Activated CD4-positive, alpha-beta T cell treated with anti-CD3 and anti-CD28 coated beads for 4 hours (primary cell): ENCODE results near the gene CALHM1.
"Not testable (repeated sequence)": the region's sequence is repeated elsewhere in the genome, so short reads cannot be mapped to it uniquely, and the experiment has no call there.

Experiments used
- DNase-seq, 2 donors: peaks; one replicate each; pipeline ENCODE4 v3.0.0-alpha.2; 2020

The CALHM1 gene

GRCh38 chr10:103486635-103487409 lies 28.1 kb upstream of the CALHM1 start:
- not testable (repeated sequence) for DNase-seq

DNA sequence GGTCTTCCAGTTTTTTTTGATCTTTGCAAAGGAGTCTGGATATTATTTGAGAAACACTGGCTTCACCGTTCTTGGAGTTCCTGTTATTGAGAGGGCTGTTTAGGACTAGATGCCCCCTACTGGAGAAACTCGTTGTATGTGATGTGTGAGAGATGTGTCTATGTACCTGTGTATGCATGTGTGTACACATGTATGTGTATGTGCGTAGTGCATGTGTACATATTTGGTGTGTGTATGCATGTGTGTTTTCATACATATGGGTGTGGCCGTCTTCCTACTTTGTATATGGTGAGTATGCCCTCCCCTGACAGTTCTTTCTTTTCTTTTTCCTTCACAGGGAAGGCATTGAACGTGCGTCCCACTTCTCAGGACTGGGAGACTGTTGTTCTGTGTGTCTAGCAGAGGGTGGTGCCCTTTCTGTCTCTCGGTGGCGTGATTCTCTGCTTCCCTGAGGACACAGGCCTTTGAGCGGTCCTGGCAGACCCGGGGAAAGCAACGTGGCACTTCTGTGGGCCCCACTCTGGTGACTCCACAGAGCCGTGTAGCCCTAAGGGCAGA lies 23.4 kb upstream of the CALHM1 start:
- DNase-seq = peak in 1 of 2 donors; percentile 57

GRCh38 chr10:103480521-103480920 lies 21.8 kb upstream of the CALHM1 start:
- no peak for DNase-seq

DNA sequence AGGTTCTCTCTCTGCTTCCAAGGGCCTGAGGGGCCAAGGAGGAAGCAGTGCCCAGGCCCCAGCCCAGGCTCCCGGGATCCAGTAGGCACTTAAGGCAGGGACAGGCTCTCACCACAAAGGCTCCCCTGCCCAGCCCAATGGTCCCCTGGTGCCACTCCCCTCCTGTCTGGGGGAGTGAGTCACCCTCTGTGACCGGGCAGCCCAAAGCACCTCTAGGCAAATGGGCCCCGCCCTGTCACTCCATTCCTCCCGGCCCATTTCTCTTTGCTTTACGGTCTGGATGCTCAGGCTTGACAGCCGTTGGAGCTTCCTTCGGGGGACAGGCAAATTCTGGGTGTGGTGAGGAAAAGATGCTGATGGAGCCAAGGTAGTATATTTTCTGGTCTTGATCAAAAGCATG lies 20.4 kb upstream of the CALHM1 start, which contains the start of gene CALHM3:
CALHM3 (minus strand) TSS at position 106 of the 400 bp plus-strand sequence. CDS start 208 bp downstream, outside the sequence.
- DNase-seq = no peak

DNA sequence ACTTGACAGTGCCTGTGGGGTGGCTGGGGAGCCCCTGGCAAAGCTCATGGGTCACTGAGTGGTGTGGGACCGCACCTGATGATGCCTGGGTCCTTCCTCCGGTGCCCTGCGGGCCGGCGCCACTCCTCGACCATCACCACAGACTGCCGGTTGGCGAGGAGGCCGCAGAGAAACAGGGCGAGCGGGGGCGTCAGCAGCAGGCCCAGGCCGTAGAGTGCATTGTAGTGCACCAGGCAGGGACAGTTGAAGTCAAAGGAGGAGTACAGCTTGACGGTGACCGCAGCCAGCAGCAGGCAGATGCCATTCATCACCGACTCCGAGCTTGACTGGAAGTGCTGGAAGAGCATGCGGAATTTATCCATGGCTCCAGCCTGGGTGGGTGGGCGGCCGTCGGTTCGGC lies 20.0 kb upstream of the CALHM1 start:
- DNase-seq = no peak

DNA sequence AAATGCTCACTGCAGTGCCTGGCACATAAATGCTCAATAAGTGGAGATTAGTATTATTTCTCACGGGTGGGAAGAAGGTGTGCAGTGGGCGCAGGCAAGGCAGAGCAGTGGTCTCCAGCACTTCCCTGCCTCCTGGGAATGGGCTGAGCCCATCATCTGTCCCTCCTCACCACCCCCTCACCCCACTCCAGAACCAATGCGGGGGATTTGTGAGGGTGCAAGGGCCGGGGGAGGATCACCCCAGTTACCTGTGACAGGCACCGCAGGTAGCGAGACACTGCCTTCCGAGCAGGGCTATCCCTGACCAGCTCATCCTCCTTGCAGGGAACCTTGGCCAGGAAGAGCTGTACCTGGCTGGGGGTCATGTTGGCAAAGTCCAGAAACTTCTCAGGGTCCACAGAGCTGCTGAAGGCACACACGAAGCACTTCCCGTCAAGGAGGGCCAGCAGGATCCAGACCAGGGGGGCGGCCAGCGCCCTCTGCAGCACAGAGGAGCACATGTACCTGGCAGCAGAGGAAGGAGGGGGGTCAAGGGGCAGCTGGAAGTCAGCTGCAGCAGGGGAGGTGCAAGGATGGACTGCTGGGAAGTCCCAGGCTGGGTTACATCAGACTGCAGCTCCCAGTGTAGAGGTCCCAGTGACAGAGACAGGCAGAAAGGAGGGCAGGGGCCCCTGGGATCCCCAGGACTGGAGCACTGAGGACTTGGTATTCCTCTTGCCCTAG lies 17.5 kb upstream of the CALHM1 start:
- DNase-seq = no peak

GRCh38 chr10:103475437-103475836 lies 16.7 kb upstream of the CALHM1 start:
- no peak for DNase-seq

- DNase-seq = no peak
These were observed 15.4 kb upstream of the CALHM1 start for GRCh38 chr10:103474077-103474476.

GRCh38 chr10:103473261-103473671 lies 14.6 kb upstream of the CALHM1 start:
- DNase-seq = no peak

DNA sequence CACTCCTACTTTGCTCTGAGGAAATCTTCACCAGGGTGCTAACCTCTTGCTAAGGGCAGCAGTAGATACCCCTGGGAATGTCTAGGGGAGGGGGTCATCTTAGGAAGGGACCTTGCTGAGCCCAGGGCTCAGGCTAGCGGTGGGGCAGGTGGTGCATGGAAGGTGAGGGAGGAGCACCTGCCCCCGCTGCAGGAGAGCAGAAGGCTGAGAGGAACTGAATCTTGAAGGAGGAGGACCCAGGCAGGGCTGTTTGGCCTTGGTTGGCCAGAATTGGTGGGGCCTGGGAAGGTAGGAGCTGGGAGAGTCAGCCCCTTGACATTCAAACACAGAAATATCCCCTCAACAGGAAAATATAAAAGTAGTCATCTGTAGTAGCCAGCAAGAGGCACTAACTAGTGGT lies 13.3 kb upstream of the CALHM1 start:
- no peak for DNase-seq

GRCh38 chr10:103470761-103471653 lies 12.3 kb upstream of the CALHM1 start:
- DNase-seq = peak; percentile 49 to 60

- DNase-seq = no peak
These were observed 10.5 kb upstream of the CALHM1 start for GRCh38 chr10:103469201-103469600.

- DNase-seq = no peak
These were observed 8.7 kb upstream of the CALHM1 start for GRCh38 chr10:103467406-103467805.

GRCh38 chr10:103466734-103467133 lies 8.0 kb upstream of the CALHM1 start:
- no peak for DNase-seq

DNA sequence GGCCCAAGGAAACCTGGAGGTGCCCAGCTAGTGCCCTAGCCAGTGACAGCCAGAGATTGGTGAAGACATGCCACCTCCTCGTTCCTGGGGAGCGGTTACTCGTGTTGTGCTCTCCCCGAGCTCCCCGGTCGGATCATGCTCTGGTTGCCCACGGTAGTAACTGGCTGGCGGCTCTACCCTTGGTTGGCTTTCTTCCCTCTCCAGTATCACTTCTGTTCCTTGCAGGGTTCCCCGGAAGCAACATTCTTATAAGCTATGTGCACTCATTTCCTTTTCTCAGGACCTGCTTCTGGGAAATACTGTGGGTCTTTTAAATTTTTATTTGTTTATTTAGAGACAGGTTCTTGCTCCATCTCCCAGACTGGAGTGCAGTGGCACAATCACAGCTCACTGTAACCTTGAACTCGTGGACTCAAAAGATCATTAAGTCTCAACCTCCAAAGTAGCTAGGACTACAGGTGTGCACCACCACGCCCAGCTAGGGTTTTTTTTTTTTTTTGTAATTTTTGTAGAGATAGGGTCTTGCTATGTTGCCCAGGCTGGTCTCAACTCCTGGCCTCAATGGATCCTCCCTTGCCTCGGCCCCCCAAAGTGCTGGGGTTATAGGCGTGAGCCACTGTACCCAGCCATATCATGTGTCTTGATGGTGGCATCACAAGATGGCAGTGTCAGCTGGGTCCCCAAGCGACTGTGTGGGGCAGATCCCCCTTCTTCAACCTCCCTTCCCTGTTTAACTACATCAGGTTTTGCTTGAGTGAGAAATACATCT lies 6.9 kb upstream of the CALHM1 start:
- DNase-seq = no peak

DNA sequence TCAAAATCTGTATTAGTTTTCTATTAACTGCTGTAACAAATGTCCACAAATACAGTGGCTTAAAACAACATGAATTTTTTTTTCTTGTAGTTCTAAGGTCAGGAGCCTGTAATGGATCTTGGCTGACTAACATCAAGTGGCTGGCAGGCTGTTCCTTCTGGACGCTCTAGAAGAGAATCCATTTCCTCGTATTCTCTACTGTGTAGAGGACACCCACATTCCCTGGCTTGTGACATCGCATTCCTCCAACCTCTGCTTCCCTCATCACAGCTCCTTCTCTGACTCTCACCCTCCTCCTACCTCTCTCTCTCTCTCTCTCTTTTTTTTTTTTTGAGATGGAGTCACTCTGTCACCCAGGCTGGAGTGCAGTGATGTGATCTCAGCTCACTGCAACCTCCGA lies 4.8 kb upstream of the CALHM1 start:
- DNase-seq = no peak

DNA sequence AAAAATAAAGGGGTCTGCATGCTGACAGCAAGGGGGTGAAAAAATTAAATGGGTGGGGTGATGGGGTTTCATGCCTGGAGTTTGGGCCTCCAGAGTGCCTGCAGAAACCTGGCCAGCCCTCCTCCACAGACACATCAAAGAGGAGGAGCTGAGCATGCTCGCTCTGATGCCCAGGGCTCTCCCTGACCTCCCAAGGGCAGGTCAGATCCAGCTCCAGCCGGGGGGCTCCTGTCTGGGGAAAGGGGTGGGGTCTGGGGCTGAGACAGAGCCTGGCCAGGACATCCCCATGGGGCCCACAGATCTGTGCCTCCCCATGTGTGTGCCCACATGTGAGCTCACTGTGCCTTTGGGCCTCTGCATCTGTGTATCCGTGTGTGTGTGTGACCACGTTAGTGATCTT lies 915 bp upstream of the CALHM1 start:
- no peak for DNase-seq

DNA sequence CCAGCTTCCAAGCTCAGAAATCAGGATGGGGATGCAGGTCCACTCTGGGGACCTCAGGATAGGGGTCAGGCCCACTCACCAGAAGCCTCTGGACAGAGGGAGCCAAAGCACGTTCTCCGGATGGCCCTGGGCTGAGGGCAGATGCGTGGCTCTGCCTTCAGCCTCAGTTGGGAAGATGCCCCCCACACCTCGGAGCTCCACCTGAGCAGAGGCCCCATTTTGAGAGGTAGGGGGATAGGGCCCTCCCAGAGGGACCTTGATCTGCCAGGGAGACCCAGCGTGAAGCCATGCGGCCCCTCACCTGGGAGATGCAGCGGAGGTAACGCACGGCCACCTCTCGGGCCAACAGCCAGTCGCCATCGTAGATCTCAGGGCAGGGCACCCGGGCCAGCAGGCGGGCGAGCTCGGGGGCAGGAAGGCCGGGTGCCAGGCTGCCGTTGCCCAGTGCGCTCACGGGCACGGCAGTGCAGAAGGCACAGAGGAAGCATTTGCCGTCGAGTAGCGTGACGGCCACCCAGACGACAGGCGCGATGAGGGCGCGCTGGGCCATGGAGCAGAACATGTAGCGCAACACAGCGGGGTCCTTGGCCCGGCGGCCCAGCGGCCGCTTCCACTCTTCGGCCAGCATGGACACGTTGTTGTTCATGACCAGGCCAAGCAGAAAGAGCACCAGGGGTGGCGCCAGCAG lies 660 bp downstream of the CALHM1 start:
- no peak for DNase-seq

DNA sequence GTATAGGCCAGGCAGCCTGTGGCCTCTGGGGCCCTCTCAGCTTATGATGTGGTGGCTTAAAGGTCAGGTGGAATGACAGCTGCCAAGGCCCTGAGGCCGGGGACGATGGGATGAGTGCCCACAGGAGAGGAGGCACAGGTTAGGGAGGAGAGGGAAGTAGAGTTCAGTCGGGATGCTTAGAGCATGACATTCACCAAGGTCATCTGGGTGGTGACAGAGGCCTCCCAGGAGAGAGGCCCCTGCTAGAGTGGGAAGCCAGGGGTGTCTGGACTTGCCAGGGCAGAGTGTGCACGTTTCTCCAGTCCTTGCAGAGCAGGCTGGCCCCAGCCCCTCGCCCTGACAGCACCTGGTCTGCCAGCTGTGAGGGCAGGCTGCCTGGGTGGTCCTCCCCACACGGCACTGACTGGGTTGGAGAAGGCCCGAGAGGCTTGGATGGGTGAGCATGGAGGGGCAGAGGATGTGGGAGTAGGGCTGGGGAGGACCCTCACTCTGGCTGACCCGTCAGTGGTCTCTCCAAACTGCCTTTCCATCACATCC lies 1.5 kb downstream of the CALHM1 start:
- no peak for DNase-seq

GRCh38 chr10:103456074-103456660 lies 2.5 kb downstream of the CALHM1 start:
- no peak for DNase-seq

DNA sequence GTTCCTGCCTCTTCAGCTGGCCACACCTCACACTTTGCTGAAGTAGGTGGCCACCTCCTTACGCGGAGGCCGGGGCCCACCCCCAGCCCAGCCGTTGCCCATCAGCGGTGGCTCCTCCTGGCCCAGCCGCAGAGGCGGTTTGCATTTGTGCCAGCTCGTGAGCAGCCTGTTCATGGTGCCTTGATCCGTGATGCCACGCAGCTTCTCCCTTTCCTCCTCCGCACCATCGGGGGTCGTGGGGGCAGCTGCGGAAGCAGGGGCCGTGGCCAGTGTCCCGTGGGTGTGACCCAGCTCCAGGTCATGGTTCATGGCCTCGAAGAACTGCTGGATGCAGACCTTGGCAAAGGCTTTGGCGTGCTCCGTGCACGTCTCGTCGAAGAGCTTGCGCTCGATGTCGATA lies 3.5 kb downstream of the CALHM1 start:
- no peak for DNase-seq
